ENCODE measurements around the gene NOL9. TPM values are rescaled to one million over a fixed set of nuclear protein-coding genes. Genes with fewer than 3 reads are reported as not detected.

Gene NOL9
- total and polyA plus RNA-seq, 9 of the 15 experiments (the other 6 are each of a cell fraction or from before 2014, with no cell fraction given) = 5.6 to 76.5 (median 47.3) TPM

- H3K9me1 ChIP-seq (ENCODE audit: control insufficient read depth, insufficient read depth, low read length) = no peaks in the 10 kb centered on the region
- intact Hi-C loops (cut with micrococcal nuclease) = no loop called here
- POLR2A ChIA-PET = interaction anchor here (0.6 to 6.1 kb wide), 6 partner anchors 12 to 144 kb away, joined by 3 to 57 read pairs (median 4); no protein-coding TSS in a partner anchor
- peaks cover 26% of the 10 kb centered on the region; the same call in 1 of the 2 replicates for H4K20me1 ChIP-seq (replicated peaks; ENCODE audit: control insufficient read depth, insufficient read depth, low read length)
- in situ Hi-C loops (cut with MboI) = no loop called here
- H2AFZ ChIP-seq (ENCODE audit: low read depth, low read length) = no peak overlapping the region
- H3K27ac ChIP-seq (ENCODE audit: extremely low read depth, low read depth, low read length) = no peak overlapping the region
- under 1% methylated on average over 11 of the region's 12 CpGs for WGBS (ENCODE audit: insufficient coverage, low coverage, missing lambda C conversion rate)
- H3K4me3 ChIP-seq = no peak overlapping the region
- CTCF ChIA-PET (ENCODE audit: low intra/inter-chr PET ratio) = no interaction called here
- H3K27me3 ChIP-seq (ENCODE audit: control insufficient read depth in 2 of 2, insufficient read depth in 2 of 2, low read length in 2 of 2) = peaks cover 67 to 98% of the 10 kb centered on the region in 2 experiments
- no peak for FAIRE-seq
- TF ChIP-seq ARNT (IDR thresholded peaks at IDR 0.05) (no peak), FOXM1 (IDR thresholded peaks at IDR 0.05; ENCODE audit: low read depth) (no peak), FOXM1 (CRISPR knock-in tag; IDR thresholded peaks at IDR 0.05; ENCODE audit: low read depth) (no peak), ZNF217 (CRISPR knock-in tag; IDR thresholded peaks at IDR 0.05) (no peak), ZBTB17 (CRISPR knock-in tag; IDR thresholded peaks at IDR 0.05) (no peak), FOXA3 (CRISPR knock-in tag; conservative IDR thresholded peaks at IDR 0.05 in 1 of 2, IDR thresholded peaks at IDR 0.05 in 1 of 2) (no peak), MLX (CRISPR knock-in tag; conservative IDR thresholded peaks at IDR 0.05) (no peak), MITF (IDR thresholded peaks at IDR 0.05) (no peak), SNIP1 (IDR thresholded peaks at IDR 0.05; ENCODE audit: low read depth) (no peak), HNRNPLL (IDR thresholded peaks at IDR 0.05; ENCODE audit: low read depth, low read length, poor library complexity, severe bottlenecking) (no peak), THAP7 (CRISPR knock-in tag; IDR thresholded peaks at IDR 0.05) (no peak), HMG20A (CRISPR knock-in tag; conservative IDR thresholded peaks at IDR 0.05) (no peak), STAT5B (CRISPR knock-in tag; IDR thresholded peaks at IDR 0.05) (no peak), TARDBP (IDR thresholded peaks at IDR 0.05) (no peak)
- no peak overlapping the region for H3K9ac ChIP-seq (ENCODE audit: insufficient read depth in 1 of 2, low read depth in 2 of 2, low read length in 2 of 2)
- peaks cover 0 to 53% of the 10 kb centered on the region in 2 experiments; a peak in 2 of 5 replicates for H3K4me1 ChIP-seq (replicated peaks in 1 of 2; ENCODE audit: control insufficient read depth in 2 of 2, insufficient read depth in 2 of 2, low read length in 2 of 2)
- H3K79me2 ChIP-seq (ENCODE audit: control insufficient read depth, insufficient read depth, low read length) = no peaks in the 10 kb centered on the region
- BruUV-seq (replicated peaks) = no TSS peak
- no peaks in the 10 kb centered on the region for H3K9me3 ChIP-seq (replicated peaks; ENCODE audit: control insufficient read depth, insufficient read depth, low read depth, low read length)
- ATAC-seq = no peak
- no peak overlapping the region for H3K4me2 ChIP-seq (ENCODE audit: insufficient read depth, low read length)
- H3K36me3 ChIP-seq (ENCODE audit: control insufficient read depth, insufficient read depth, low read length) = no peaks in the 10 kb centered on the region
- no peak for DNase-seq (ENCODE audit: extremely low read depth in 1 of 4, low spot score in 3 of 4)
These were observed 46.8 kb downstream of the NOL9 start for GRCh38 chr1:6507461-6507911.
